SU-DHL-6 (cell line): ENCODE measurements around the gene RAB40C.

Experiments
- H2AFZ ChIP-seq: fragments of 200-600 bp; sonication (generic); 2 replicates; pipeline ENCODE4 v1.6.1; 2014; ENCODE audit warnings: low read depth, mild to moderate bottlenecking, moderate library complexity, mixed read lengths, antibody characterized with exemption, low read length; ENCODE audit not compliant: severe bottlenecking
- H3F3A ChIP-seq: fragments of 200-600 bp; shearing (Covaris generic); 2 replicates; pipeline ENCODE4 v1.6.0; 2016; ENCODE audit warnings: antibody characterized with exemption, mild to moderate bottlenecking; ENCODE audit not compliant: insufficient read depth
- H3K27ac ChIP-seq: fragments of 200-600 bp; sonication (generic); 2 replicates; pipeline ENCODE4 v1.5.1; 2016; ENCODE audit warnings: low read depth, mild to moderate bottlenecking, low read length, moderate library complexity, mixed read lengths
- H3K27me3 ChIP-seq: fragments of 200-600 bp; sonication (generic), shearing (Covaris generic); 2 replicates; pipeline ENCODE4 v1.6.0; 2014; ENCODE audit warnings: mild to moderate bottlenecking, low read length
- H3K36me3 ChIP-seq: fragments of 200-600 bp; sonication (generic); 2 replicates; pipeline ENCODE4 v1.6.1; 2014; ENCODE audit warnings: mild to moderate bottlenecking, low read length, mixed read lengths
- H3K4me2 ChIP-seq: fragments of 300-600, 200-600 bp; shearing (Covaris generic), sonication (generic); 2 replicates; pipeline ENCODE4 v1.6.0; 2014; ENCODE audit warnings: low read length, low read depth, mild to moderate bottlenecking; ENCODE audit not compliant: poor library complexity, severe bottlenecking
- H3K4me3 ChIP-seq: fragments of 200-600 bp; sonication (generic); 2 replicates; pipeline ENCODE4 v1.5.1; 2014; ENCODE audit warnings: antibody characterized with exemption, low read length, mild to moderate bottlenecking, mixed read lengths; ENCODE audit not compliant: insufficient read depth, poor library complexity, severe bottlenecking
- H3K79me2 ChIP-seq: fragments of 200-600 bp; sonication (generic); 2 replicates; pipeline ENCODE4 v1.6.1; 2014; ENCODE audit warnings: mild to moderate bottlenecking, low read length, moderate library complexity; ENCODE audit not compliant: insufficient read depth
- H3K9ac ChIP-seq: fragments of 200-600 bp; sonication (generic); 2 replicates; pipeline ENCODE4 v1.7.0; 2014; ENCODE audit warnings: mild to moderate bottlenecking, low read length
- H3K9me2 ChIP-seq: fragments of 200-600 bp; sonication (generic); replicated peaks from 2 replicates; pipeline ENCODE4 v1.6.1; 2014; ENCODE audit warnings: low read length; ENCODE audit not compliant: insufficient read depth
- H3K9me3 ChIP-seq: fragments of 200-600 bp; sonication (generic); 2 replicates; pipeline ENCODE4 v1.6.1; 2014; ENCODE audit warnings: low read length, mixed read lengths; ENCODE audit not compliant: insufficient read depth
- H4K20me1 ChIP-seq: fragments of 200-600 bp; sonication (generic); 2 replicates; pipeline ENCODE4 v1.6.1; 2014; ENCODE audit warnings: low read depth, mild to moderate bottlenecking, antibody characterized with exemption, low read length, moderate library complexity, mixed read lengths
- EZH2phosphoT487 ChIP-seq: fragments of 200-600 bp; sonication (generic), shearing (Covaris generic); conservative IDR thresholded peaks from 2 replicates; pipeline ENCODE4 v1.6.1; 2018; ENCODE audit warnings: mild to moderate bottlenecking, antibody characterized with exemption, low read length, moderate library complexity, mixed read lengths
- TF ChIP-seq, protein P1 (sequence below): fragments of 200-600 bp; sonication (generic); IDR thresholded peaks from one replicate; pipeline ENCODE4 v1.5.1; 2017; ENCODE audit warnings: antibody characterized with exemption, mild to moderate bottlenecking, low read length, moderate library complexity; ENCODE audit not compliant: insufficient read depth, poor library complexity, severe bottlenecking

The RAB40C gene

GRCh38 chr16:606656-607307 lies 16.9 kb downstream of the RAB40C start:
- TF ChIP-seq EZH2phosphoT487 = no peak
- TF ChIP-seq, protein P1, sequence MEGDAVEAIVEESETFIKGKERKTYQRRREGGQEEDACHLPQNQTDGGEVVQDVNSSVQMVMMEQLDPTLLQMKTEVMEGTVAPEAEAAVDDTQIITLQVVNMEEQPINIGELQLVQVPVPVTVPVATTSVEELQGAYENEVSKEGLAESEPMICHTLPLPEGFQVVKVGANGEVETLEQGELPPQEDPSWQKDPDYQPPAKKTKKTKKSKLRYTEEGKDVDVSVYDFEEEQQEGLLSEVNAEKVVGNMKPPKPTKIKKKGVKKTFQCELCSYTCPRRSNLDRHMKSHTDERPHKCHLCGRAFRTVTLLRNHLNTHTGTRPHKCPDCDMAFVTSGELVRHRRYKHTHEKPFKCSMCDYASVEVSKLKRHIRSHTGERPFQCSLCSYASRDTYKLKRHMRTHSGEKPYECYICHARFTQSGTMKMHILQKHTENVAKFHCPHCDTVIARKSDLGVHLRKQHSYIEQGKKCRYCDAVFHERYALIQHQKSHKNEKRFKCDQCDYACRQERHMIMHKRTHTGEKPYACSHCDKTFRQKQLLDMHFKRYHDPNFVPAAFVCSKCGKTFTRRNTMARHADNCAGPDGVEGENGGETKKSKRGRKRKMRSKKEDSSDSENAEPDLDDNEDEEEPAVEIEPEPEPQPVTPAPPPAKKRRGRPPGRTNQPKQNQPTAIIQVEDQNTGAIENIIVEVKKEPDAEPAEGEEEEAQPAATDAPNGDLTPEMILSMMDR = no peak
- no peak overlapping the region for H3K9ac ChIP-seq
- no peaks in the 10 kb centered on the region for H3F3A ChIP-seq
- no peak overlapping the region for H2AFZ ChIP-seq
- H3K79me2 ChIP-seq = no peaks in the 10 kb centered on the region
- no peaks in the 10 kb centered on the region for H3K36me3 ChIP-seq
- H3K4me3 ChIP-seq = no peak overlapping the region
- H3K27ac ChIP-seq = no peak overlapping the region
- H3K9me3 ChIP-seq = no peaks in the 10 kb centered on the region
- no peaks in the 10 kb centered on the region; the same call in 1 of the 2 replicates for H4K20me1 ChIP-seq
- no peak overlapping the region for H3K4me2 ChIP-seq
- no peaks in the 10 kb centered on the region for H3K9me2 ChIP-seq
- H3K27me3 ChIP-seq = no peaks in the 10 kb centered on the region

DNA sequence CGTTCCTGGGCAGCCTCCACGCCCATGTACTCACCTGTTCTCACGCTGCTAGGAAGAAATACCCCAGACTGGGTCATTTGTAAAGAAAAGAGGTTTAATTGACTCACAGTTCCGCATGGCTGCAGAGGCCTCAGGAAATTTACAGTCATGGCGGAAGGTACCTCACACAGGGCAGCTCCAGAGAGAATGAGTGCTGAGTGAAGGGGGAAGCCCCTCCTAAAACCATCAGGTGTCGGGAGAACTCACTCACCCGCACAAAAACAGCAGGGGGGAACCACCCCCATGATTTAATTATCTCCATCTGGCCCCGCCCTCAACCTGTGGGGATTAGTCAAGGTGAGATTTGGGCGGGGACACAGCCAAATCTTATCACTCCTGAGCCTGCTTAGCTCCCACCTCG lies 18.2 kb downstream of the RAB40C start:
- TF ChIP-seq, protein P1 = no peak
- no peak for TF ChIP-seq EZH2phosphoT487
- no peak overlapping the region for H3K9ac ChIP-seq
- H4K20me1 ChIP-seq = no peaks in the 10 kb centered on the region; the same call in 1 of the 2 replicates
- no peaks in the 10 kb centered on the region for H3K9me3 ChIP-seq
- no peaks in the 10 kb centered on the region for H3K36me3 ChIP-seq
- H2AFZ ChIP-seq = no peak overlapping the region
- H3F3A ChIP-seq = no peaks in the 10 kb centered on the region
- no peak overlapping the region for H3K4me2 ChIP-seq
- H3K9me2 ChIP-seq = no peaks in the 10 kb centered on the region
- H3K4me3 ChIP-seq = no peak overlapping the region
- H3K27me3 ChIP-seq = no peaks in the 10 kb centered on the region
- no peaks in the 10 kb centered on the region for H3K79me2 ChIP-seq
- H3K27ac ChIP-seq = no peak overlapping the region

DNA sequence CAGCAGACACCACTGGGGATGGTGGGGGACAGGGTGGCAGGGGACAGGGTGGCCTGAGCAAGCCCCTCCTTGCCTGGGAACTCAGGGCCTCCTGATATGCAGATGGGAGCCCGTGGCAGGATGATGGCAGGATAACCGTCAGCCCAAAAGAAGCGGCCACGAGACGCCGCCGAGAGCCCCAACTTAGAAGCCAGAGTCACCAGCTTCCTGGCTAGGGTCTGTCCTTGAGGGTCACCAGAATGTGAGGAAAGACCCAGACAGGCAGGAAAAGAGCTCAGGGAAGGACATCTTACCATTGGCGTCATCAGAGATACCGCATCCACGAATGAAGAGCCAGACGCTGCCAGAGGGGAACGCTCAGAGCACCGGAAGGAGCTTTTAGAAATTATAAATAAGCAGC lies 19.4 kb downstream of the RAB40C start:
- Histone ChIP-seq H3K36me3 (no peaks in the 10 kb centered on the region), H3F3A (no peaks in the 10 kb centered on the region), H3K4me2 (no peak overlapping the region), H3K27ac (no peak overlapping the region), H2AFZ (no peak overlapping the region), H3K9ac (no peak overlapping the region), H3K9me3 (no peaks in the 10 kb centered on the region), H3K9me2 (no peaks in the 10 kb centered on the region), H3K27me3 (no peaks in the 10 kb centered on the region), H3K79me2 (no peaks in the 10 kb centered on the region), H3K4me3 (no peak overlapping the region), H4K20me1 (no peaks in the 10 kb centered on the region)
- no peak for TF ChIP-seq EZH2phosphoT487
- TF ChIP-seq, protein P1 = no peak
